ENCODE data around the gene NXN.

The NXN gene

DNA sequence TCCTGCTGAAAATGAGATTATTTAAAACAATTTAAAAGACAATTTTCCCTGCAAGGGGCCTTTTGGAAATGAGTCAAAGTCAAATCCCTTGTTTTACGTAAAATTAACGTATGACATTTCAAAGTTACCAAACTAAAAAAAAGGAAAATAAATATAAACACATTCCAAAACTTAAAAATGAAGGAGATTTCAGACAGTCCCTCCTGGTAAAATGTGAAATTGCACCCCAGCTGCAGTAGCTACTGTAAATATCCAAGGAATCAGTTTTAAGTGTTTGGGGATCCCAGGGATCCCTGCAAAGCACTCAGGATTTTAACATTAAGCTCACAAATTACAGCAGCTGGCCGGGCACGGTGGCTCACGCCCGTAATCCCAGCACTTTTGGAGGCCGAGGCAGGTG, 63.3 kb downstream of the NXN start:
- Histone ChIP-seq H4K20me1 (ENCODE audit: control insufficient read depth, insufficient read depth, low read depth, low read length) (no peaks in the 10 kb centered on the region), H3K9me3 (ENCODE audit: control insufficient read depth, insufficient read depth, low read length) (no peaks in the 10 kb centered on the region), H3F3A (ENCODE audit: control insufficient read depth, insufficient read depth) (no peaks in the 10 kb centered on the region), H3K27me3 (ENCODE audit: control insufficient read depth, low read length) (no peaks in the 10 kb centered on the region), H3K79me2 (ENCODE audit: control insufficient read depth, low read length) (no peaks in the 10 kb centered on the region), H3K4me2 (ENCODE audit: low read length) (no peak overlapping the region), H3K4me1 (ENCODE audit: control insufficient read depth, low read length) (no peaks in the 10 kb centered on the region), H3K36me3 (ENCODE audit: control insufficient read depth, low read length) (no peaks in the 10 kb centered on the region), H3K27ac (ENCODE audit: low read depth, low read length) (no peak overlapping the region), H3K4me3 (ENCODE audit: low read length) (no peak overlapping the region), H3K9me2 (replicated peaks; ENCODE audit: control insufficient read depth, low read length) (no peaks in the 10 kb centered on the region)
- no peak for TF ChIP-seq EZH2phosphoT487 (IDR thresholded peaks at IDR 0.05; ENCODE audit: borderline replicate concordance, low read length)
- TF ChIP-seq, protein P1, sequence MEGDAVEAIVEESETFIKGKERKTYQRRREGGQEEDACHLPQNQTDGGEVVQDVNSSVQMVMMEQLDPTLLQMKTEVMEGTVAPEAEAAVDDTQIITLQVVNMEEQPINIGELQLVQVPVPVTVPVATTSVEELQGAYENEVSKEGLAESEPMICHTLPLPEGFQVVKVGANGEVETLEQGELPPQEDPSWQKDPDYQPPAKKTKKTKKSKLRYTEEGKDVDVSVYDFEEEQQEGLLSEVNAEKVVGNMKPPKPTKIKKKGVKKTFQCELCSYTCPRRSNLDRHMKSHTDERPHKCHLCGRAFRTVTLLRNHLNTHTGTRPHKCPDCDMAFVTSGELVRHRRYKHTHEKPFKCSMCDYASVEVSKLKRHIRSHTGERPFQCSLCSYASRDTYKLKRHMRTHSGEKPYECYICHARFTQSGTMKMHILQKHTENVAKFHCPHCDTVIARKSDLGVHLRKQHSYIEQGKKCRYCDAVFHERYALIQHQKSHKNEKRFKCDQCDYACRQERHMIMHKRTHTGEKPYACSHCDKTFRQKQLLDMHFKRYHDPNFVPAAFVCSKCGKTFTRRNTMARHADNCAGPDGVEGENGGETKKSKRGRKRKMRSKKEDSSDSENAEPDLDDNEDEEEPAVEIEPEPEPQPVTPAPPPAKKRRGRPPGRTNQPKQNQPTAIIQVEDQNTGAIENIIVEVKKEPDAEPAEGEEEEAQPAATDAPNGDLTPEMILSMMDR (IDR thresholded peaks at IDR 0.05; ENCODE audit: low read depth, low read length, poor library complexity, severe bottlenecking) = no peak

DNA sequence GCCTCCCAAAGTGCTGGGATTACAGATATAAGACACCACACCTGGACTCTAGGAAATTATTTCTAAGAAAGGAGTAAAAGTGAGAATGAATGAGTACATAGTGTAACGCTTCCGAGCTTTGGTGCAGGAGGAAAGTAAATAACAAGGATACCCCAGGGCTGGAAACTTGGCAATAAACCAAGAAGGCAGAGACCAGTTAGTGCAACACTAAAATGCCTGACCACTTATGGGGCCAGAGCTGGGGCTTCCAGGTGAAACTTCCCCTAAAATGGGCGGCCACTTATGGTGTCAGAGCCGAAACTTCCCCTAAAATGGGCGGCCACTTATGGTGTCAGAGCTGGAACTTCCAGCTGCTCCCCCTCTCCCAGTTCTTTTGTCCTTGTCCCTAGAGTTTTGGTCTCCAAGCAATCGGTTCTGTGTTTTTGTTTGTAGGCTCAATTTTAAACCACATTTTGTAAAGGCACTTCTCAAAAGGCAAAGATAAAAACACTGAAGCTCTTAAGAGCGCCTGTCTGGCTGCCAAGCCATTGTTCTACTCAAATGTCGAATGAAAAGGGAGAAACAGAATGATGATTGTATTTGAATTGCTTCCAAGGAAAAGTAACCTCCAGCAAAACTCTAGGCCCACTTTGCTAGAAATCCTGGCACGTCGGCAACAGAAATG, 63.9 kb downstream of the NXN start:
- no peak overlapping the region for H3K27ac ChIP-seq (ENCODE audit: low read depth, low read length)
- no peaks in the 10 kb centered on the region for H4K20me1 ChIP-seq (ENCODE audit: control insufficient read depth, insufficient read depth, low read depth, low read length)
- no peaks in the 10 kb centered on the region for H3K36me3 ChIP-seq (ENCODE audit: control insufficient read depth, low read length)
- no peak overlapping the region for H3K4me3 ChIP-seq (ENCODE audit: low read length)
- TF ChIP-seq, protein P1 (IDR thresholded peaks at IDR 0.05; ENCODE audit: low read depth, low read length, poor library complexity, severe bottlenecking) = no peak
- no peak for TF ChIP-seq EZH2phosphoT487 (IDR thresholded peaks at IDR 0.05; ENCODE audit: borderline replicate concordance, low read length)
- no peaks in the 10 kb centered on the region for H3K79me2 ChIP-seq (ENCODE audit: control insufficient read depth, low read length)
- H3K9me2 ChIP-seq (replicated peaks; ENCODE audit: control insufficient read depth, low read length) = no peaks in the 10 kb centered on the region
- H3K4me1 ChIP-seq (ENCODE audit: control insufficient read depth, low read length) = no peaks in the 10 kb centered on the region
- H3K4me2 ChIP-seq (ENCODE audit: low read length) = no peak overlapping the region
- H3K9me3 ChIP-seq (ENCODE audit: control insufficient read depth, insufficient read depth, low read length) = no peaks in the 10 kb centered on the region
- no peaks in the 10 kb centered on the region for H3K27me3 ChIP-seq (ENCODE audit: control insufficient read depth, low read length)
- H3F3A ChIP-seq (ENCODE audit: control insufficient read depth, insufficient read depth) = no peaks in the 10 kb centered on the region

DNA sequence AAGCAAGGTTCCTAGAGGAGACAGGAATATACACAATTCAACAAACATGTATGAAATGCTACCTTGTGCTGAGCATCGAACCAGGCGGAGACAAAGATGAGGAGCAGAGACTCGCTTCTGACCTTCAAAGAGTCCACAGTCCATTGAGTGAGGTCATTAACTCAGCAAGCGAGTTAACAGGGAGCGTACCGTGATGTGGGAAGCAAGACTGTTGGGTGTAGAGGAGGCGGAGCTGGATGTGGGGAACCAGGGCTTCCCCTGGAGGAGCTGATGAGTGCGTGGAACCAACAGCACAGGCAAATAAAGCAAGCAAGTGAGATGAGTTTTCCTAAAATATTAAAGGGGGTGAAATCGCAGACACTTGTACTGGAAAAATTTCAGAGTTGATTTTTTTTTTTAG, 65.0 kb downstream of the NXN start:
- H3K4me1 ChIP-seq (ENCODE audit: control insufficient read depth, low read length) = no peaks in the 10 kb centered on the region
- no peak overlapping the region for H3K27ac ChIP-seq (ENCODE audit: low read depth, low read length)
- no peaks in the 10 kb centered on the region for H3K79me2 ChIP-seq (ENCODE audit: control insufficient read depth, low read length)
- TF ChIP-seq, protein P1 (IDR thresholded peaks at IDR 0.05; ENCODE audit: low read depth, low read length, poor library complexity, severe bottlenecking) = no peak
- TF ChIP-seq EZH2phosphoT487 (IDR thresholded peaks at IDR 0.05; ENCODE audit: borderline replicate concordance, low read length) = no peak
- no peaks in the 10 kb centered on the region for H3K27me3 ChIP-seq (ENCODE audit: control insufficient read depth, low read length)
- no peak overlapping the region for H3K4me2 ChIP-seq (ENCODE audit: low read length)
- no peaks in the 10 kb centered on the region for H3K9me3 ChIP-seq (ENCODE audit: control insufficient read depth, insufficient read depth, low read length)
- no peak overlapping the region for H3K4me3 ChIP-seq (ENCODE audit: low read length)
- no peaks in the 10 kb centered on the region for H3K9me2 ChIP-seq (replicated peaks; ENCODE audit: control insufficient read depth, low read length)
- no peaks in the 10 kb centered on the region for H3K36me3 ChIP-seq (ENCODE audit: control insufficient read depth, low read length)
- no peaks in the 10 kb centered on the region for H3F3A ChIP-seq (ENCODE audit: control insufficient read depth, insufficient read depth)
- no peaks in the 10 kb centered on the region for H4K20me1 ChIP-seq (ENCODE audit: control insufficient read depth, insufficient read depth, low read depth, low read length)
